Left forelimb (tissue), 1 donor: ENCODE results near the gene ALB.

Source experiments
- DNase-seq: peaks from one replicate; pipeline ENCODE4 v3.0.0-alpha.2; 2018; ENCODE audit warnings: low spot score

The ALB gene

DNA sequence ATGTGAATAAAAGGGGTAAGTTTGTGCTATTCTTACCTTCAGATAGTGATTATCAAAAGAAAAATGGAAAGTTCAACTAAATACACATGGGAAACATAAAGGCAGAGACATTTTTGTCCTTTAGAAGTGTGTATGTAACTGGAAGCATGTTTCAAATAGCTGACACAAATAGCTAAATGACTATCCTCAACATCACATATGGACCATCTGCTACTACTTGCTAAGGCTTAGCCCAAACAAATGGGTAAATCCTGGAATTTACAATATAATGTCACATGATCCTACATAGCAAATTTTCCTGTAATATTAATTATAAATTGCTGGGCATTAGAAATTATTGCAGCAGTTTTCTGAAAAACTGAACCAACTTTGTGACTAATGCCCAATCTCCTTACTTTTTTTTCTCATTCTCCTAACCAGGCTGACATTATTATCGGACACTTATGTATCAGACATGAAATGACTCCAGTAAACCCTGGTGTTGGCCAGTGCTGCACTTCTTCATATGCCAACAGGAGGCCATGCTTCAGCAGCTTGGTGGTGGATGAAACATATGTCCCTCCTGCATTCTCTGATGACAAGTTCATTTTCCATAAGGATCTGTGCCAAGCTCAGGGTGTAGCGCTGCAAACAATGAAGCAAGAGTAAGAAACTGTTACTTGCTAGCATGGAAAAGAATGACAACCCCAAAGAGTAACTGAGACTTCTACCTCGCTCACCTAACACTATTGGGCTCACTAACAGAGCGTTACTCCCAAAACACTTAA is 48.1 kb downstream of the ALB start:
- DNase-seq = no peak

- no peak for DNase-seq
Observed at GRCh38 chr4:73452953-73453700, 49.0 kb downstream of the ALB start.

GRCh38 chr4:73453701-73454005 is 49.6 kb downstream of the ALB start:
- no peak for DNase-seq

DNA sequence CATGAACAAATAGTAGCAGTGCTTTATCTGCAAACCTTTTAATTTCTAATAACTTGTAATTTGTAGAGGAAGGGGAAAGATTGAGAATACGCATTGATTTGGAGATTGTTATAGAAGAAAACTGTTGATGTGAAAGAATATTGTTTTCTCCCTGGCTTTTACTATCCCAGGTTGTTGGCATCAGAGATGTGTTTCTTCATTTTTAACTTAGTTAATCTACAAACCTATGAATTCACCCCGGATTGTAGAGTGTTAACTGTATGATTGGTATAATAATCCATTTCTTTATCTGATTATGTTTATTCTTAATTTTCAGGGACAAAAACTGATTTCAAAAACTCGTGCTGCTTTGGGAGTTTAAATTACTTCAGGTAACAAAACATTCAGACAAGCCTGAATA is 50.8 kb downstream of the ALB start:
- DNase-seq = no peak

DNA sequence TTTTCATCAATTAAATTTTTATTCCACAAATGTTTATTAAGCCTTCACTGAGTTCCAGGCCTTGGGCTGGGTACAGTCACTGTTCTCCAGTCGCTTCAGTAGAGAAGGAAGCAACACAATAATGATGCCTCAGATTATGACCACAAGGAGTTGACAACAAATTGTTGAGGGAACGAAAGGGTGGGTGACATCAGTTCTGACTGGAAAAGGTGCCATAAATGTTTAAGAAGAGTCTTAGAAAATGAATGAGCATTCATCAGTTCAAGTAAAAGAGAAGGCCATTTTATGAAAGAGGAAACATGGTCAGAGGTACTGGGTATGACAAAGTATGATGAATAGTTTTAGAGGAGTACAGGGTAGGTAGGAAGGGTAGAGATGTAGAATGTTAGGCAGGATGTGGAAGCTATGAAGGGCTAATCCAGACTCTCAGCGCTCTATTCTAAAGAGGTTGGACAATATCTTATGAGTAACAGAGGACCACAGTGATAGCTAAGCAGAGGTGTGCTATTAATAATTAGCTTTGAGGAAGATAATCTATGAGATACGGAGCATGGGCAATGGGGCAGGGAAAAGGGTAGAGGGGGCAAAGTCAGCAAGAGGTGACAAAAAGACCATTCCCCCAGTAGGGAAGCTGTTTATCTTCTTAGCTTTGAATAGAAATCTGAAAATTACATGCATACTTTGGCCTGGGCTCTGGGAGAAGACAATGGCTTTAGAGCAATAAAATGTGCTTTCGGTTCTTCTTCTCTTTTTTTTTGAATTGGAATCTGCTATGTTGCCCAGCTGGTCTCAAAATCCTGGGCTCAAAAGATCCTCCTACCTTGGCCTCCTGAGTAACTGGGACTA is 52.3 kb downstream of the ALB start:
- DNase-seq = no peak

- no peak for DNase-seq
Observed at GRCh38 chr4:73458184-73459047, 54.3 kb downstream of the ALB start.

DNA sequence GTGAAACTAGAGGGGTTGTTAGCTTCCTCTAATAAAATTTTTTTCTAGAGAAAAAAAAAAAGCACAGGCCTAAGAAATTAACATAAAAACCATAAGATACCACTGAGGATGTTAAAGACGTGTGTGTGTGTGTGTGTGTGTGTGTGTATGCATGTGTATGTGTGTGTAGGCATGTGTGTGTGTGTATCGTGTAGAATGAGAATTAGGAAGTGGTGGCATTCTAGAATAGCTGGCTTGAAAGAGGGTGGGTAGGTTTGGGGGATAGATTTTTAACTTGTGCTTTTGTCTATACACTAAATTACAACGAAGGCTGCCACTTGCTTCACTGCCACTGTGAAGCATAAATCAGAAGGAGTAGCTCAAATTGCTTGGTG is 54.9 kb downstream of the ALB start:
- DNase-seq = no peak

DNA sequence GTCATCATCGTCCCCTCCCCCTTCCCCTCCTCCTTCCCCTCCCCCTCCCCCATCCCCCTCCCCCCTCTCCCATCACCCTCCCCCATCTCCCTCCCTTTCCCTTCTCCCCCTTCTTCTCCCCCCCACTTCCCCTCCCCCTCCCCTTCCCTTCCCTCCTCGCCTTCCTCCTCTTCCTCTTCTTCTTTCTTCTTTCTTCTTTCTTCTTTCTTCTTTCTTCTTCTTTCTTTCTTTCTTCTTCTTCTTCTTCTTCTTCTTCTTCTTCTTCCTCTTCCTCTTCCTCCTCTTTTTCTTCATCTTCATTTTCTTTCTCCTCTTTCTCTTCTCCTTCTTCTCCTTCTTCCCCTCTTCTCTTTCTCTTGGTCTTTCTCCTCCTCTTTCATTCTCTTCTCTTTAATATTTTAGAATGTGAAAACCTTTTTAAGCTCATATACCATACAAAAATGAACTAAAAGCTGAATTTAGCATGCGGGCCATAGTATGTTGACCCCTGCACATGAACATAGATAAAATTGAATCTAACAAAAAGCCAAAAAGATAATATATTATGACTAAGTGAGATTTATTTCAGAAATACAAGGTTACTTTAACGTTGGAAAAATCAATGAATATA is 56.9 kb downstream of the ALB start:
- no peak for DNase-seq

DNA sequence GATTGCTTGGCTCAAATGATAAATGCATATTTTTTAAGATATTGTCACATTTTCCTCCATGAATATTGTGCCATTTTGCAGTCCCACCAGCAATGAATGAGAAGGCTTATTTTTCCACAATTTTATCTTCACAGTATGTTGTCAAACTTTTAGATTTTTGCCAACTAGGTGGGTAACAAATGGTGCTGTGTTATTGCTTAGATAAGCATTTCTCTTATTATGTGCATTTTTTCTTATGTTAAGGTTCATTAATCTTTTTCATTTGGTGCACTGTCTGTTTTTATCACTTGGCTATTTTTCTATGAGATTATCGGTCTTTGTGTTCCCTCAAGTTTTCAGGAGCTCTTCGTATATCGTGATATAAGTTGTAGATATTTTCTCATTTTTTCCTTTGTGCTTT is 64.1 kb downstream of the ALB start:
- no peak for DNase-seq

DNA sequence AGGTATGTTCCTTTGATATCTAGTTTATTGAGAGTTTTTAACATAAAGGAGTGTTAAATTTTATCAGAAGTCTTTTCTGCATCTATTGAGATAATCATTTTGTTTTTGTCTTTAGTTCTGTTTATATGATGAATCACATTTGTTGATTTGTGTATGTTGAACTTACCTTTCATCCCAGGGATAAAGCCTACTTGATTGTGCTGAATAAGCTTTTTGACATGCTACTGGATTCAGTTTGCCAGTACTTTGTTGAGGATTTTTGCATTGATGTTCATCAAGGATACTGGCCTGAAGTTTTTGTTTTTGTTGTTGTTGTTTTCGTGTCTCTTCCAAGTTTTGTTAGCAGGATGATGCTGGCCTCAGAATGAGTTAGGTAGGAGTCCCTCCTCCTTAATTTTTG is 66.6 kb downstream of the ALB start:
- no peak for DNase-seq
